GM18873 (cell line): ENCODE measurements around the gene DAP.
A peak's percentile ranks its signal among the peaks of the same experiment; 100 is the strongest.

ENCODE experiments used
- ATAC-seq: cut with Tn5 transposase; IDR thresholded peaks from one replicate; pipeline ENCODE4 v1.9.1; 2021; ENCODE audit warnings: mild to moderate bottlenecking, moderate library complexity, moderate number of reproducible peaks; ENCODE audit not compliant: unreplicated experiment, low FRiP score

The DAP gene

DNA sequence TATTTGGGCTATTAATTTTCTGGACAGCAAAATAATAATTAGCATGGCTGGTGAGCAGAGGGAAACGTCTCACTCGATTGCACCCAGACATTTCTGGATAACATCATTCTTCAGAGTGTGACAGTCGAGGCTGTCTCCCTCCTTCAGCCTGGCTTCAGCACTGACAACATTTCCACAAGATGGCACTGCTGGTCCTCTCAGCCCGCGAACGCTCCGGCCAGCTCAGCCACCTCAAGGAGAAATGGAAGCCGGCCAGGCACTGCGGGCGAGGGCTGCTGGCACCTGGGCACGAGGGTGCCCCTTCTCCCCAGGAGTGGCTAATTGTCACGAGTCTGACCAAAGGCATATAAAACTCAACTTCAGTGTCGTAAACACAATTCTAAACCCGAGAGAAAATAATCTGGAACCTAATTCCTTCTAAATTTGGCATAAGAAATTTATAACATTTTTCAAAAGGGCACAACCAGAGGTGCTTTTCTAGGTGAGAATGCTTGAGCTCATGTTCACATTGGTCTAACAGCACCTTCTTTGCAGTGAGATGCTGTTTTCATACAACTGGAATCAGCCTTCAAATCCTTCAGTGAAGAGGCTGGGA lies 65.9 kb downstream of the DAP start:
- ATAC-seq = no peak

DNA sequence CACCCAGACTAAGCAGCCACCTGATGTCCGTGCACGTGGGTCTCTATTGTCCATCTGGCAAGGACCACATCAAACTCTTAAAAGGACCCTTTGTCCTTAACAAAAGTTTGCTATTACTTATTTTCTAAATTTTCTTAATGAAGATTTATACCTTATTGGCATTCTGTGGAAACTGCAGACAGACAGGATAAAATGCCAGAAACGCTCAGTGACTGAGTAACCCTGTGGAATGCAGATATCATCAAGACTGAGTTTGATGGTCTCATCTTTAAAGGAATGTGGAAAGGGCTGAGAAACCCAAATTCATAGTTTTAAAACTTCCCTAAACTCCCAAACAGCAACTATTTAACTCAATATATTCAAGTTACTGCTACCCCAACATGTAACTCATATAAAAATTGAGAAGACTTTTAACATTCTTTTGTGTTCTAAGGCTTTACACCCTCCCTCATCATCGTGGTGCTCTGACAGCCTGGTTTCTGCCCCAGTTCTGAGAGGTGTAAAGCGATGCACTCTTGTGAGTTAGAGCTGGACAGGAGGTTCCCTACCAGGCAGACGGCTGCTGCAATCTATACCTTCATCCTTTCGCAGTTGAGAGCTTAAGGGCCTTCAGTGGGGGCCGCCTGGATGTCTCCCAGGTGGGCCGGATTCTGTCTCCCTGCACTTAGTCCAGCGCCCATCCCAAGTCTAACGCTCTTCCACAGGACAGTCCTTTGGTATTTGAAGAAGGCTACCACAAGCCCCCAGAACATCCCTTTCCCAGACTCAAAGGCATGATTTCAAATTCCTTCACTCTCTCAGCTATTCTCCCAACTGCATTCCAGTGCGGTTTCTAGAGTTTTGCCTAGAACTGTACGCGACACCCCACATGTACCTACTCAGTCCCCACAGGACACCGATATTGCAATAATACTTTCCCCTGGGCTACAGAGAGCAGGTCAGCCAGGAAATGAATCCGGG lies 68.9 kb downstream of the DAP start:
- no peak for ATAC-seq

DNA sequence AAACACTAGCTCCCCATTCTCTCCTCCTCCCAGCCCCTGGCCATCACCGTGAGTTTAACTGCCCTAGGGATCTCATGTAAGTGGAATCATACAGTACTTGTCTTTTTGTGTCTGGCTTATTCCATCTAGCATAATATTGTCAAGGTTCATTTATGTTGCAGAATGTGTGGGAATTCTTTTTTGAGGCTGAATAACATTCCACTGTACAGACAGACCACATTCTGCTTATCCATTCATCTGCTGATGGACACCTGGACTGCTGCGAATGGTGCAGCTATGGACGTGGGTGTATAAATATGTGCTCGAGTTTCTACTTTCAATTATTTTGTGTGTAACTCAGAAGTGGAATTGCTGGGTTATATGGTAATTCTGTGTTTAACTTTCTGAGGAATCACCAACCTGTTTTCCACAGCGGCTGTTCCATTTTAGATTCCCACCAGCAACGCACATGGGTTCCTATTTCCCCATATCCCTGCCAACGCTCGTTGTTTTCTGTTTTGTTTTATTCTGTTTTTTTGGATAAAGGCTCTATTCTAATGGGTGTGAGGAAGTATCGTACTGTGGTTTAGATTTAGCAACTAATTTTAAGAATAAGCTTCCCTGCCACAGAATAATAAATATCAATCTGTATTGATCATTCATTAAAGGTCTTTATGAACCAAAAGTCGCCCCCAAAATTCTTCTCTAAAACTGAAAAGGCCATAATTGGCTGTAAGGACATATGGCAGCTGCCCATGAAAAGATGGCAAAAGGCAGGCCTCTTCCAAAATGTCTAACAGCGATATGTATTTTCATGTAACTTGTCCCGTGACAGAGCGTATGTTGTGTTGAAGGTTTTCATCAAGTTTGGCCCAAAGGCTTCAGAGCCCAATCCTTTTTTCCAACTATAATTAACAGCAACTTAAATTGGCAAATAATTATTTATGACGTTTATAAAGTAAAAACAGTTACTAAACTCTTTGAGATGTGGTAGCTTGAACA lies 70.3 kb downstream of the DAP start:
- no peak for ATAC-seq

DNA sequence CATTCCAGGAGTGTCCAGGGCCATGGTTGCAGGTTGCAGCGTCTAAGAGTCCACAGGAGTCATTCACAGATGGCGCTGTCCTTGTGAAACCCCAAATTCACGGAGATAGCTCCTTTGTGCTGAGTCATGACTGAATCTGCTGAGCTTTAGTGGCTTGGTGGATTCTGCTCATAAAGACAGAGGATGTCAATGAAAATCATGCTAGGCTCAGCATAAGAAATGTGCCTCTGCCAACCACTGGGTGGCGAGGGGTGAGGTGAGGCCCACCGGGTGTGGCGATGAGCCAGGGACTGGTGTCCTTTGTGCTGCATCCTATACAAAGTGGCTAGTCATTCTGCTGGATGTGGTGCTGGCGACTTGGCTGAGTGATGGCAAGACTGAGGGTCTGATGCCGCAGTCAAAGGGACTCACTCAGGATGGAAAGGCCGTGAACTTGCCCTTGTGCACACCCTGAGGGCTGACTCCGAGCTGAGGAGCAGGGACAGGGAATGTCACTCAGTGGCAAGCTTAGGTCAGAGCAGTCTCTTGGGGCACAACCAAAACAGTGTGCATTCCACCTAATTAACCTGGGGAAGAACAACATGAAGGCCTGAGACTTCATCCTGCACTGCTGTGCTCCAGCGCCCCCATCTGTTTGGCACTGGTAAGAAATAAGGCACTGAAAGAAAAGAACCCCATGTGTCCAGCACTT lies 71.5 kb downstream of the DAP start:
- ATAC-seq = peak; percentile 28

DNA sequence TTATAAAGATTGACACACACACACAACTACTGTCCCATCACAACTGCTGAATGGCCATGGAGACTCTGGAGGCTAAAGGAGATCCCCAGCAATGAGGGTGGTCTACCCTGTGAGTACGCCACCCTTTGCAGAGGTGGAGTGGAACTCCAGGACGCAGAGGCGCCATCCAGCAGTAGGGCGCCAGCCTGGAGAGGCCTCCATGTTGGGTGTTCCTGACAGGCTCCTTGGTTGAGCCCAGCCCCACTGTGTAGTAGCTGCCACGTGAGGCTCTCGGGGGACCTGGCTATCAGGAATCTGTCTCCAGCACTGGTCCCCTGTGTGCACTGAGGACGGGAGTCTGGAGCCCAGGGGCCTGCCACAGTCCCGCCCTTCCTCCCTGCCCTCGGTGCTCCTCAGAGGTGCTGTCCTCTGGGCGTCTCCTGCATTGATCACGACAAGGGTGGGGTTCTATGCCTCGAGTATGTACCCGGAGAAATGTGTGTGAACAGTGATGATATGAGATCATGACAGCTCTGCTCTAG lies 72.3 kb downstream of the DAP start:
- ATAC-seq = no peak

DNA sequence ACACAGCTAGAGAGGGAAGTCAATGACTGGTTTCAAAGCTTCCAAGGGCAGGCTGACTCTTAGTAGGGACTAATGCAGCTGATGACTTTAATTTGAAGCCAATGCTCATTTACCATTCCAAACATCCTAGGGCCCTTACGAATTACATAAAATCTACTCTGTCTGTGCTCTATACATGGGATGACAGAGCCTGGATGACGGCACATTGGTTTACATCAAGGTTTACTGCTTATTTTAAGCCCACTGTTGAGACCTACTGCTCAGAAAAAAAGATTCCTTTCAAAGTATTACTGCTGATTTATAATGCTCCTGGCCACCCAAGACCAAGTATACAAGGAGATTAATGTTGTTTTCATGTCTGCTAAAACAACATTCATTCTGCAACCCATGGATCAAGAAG lies 74.1 kb downstream of the DAP start:
- ATAC-seq = no peak

DNA sequence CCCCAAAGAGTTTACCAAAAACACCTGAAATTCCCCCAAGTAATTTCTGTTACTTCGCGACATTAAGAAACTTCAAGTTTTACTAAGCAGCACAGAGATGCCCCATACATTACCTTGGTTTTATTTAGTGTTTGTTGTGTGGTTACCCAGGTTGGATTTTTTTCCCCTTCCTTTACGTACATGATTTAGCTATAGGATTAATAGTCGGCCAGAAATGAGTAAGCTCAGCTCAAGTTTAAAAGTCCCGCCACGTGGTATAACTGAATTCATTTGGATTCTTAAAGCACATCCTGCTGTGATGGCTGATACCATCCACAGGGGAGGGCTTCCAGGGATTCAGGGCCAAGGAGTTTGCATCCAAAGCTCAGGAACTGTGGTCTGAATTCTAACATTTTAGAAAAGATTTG lies 75.9 kb downstream of the DAP start:
- ATAC-seq = peak; percentile 83

DNA sequence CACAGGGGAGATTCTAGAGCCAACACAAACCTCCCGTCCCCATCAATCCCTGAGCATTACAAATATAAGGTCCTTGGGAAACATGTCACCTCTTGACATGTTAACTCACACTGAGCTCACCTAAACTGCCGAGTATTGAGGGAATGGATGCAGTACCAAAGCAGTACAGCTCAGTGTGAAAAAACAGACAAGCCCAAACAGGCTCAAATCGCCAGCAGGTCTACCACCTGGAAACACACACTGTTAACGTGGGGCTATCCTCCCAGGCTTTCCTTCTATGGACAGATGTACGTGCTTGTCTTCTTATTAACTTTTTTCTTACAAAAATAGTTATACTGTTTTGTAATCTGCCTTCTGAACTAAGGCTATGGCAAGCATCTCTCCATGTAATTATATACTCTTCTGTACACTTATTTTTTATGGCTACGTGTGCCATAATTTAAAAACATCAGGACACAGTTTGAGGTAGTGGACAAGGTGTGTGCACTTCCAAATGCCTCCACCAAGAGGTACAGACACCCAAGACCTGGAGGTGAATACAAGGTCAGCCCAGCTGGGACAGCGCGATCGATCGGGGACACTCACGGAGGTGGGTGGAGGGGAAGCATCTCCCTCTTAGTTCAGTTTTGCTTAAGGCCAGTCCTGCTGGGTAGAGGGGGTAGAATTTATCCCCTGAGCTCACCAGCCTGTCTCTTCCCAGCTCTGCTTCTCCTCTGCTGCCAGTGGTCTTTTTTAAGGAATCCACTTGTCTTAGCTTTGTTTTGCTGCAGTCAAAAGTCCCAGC lies 76.5 kb downstream of the DAP start:
- ATAC-seq = peak; percentile 60

DNA sequence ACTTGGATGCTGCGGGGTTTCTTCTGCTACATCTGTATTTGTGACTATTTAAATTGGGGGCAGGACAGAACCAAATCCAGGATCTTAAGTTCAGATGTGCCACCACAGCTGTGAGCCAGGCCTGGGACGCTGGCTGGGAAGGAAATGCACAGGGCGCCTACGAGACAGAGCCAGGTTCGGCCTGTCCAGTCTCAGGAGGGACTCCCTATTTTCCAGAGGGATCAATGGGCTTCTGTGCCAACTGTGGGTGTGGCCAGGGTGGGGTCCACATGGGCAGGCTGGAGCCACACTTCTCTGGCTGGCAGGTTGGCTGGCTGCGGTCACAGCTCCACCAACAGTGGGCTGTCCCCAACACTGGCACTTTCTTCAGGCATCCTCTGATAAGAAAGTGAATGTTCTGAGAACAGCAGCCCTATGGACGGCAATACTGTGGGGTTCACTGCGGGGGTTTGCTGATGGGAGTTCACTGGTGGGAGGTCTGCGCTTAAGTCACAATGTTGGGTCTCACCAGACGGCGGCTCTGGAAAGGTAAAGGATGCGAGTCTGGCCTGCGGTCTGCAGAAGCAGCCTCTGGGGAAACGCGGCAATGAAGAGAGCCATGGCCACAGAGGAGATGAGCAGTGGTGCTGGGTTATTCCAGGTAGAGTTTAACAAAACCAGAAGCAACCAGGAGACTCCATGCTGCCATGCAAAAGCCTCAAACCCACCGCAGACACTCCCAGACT lies 78.1 kb downstream of the DAP start:
- ATAC-seq = no peak

DNA sequence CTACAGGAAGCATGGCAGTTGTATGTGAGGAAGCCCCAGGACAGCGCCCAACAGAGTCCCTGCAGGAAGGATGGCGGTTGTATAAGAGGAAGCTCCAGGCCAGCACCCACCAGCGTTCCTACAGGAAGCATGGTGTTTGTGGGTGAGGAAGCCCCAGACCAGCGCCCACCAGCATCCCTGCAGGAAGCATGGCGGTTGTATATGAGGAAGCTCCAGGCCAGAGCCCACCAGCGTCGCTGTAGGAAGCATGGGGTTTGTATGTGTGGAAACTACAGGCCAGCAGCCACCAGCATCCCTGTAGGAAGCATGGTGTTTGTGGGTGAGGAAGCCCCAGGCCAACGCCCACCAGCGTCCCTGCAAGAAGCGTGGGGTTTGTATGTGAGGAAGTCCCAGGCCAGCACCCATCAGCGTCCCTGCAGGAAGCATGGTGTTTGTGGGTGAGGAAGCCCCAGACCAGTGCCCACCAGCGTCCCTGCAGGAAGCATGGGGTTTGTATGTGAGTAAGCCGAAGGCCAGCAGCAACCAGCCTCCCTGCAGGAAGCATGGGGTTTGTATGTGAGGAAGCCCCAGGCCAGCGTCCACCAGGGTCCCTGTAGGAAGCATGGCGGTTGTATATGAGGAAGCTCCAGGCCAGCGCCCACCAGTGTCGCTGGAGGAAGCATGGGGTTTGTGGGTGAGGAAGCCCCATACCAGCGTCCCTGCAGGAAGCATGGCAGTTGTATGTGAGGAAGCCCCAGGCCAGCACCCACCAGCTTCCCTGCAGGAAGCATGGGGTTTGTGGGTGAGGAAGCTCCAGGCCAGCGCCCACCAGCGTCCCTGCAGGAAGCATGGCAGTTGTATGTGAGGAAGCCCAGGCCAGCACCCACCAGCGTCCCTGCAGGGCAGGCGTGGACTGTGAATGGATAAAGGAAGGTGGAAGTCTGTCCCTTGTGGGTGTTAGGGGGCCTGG lies 79.0 kb downstream of the DAP start:
- ATAC-seq = no peak

DNA sequence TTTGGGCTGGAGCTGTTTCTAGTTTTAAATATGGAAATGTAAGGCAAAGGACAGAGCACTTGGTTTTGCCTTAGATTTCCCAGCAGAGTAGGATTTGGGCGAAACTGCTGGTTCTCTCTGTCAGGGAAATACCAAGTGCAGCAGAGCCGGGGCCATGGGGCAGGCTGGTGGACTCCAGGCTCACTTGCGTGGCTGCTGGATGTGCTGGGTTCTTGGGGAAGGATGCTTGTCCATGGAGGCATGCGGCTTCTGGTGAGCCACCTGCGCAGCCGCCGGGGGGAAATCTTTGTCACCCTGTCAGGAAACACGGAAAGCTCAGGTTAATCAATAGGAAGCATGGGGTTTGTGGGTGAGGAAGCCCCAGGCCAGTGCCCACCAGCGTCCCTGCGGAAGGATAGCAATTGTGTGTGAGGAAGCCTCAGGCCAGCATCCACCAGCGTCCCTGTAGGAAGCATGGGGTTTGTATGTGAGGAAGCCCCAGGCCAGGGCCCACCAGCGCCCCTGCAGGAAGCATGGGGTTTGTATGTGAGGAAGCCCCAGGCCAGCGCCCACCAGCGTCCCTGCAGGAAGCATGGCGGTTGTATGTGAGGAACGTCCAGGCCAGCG lies 80.1 kb downstream of the DAP start:
- ATAC-seq = no peak

DNA sequence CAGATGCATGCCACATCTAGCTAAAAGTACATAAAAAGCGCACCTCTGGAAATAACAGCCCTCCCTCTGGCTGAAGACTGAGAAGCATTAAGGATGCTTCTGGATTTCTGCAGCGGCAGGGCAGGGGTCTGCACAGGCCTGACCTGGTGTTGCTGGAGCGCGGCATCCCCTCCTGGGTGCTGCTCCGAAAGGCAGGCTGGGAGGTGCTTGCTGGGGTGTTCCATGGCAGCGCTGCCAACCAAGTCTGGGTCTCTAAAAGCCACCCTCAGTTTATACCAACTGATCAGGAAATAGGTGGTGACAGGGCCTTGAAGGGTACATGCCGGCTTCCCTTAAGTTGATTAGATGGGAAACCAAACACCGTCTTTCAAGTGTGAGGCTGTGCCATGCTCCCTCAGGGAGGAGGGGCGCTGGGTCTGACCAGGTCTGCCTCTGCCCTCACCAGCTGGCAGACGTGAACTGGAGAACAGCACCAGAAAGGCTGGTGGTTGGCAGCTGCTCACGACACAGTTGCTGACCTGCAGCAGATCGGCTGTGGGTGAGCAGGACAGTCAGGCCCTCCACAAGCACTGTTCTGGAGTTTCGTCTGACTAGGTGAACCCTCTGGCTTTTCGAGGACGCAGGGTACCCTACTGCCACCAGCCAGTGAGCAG lies 81.6 kb downstream of the DAP start:
- no peak for ATAC-seq

DNA sequence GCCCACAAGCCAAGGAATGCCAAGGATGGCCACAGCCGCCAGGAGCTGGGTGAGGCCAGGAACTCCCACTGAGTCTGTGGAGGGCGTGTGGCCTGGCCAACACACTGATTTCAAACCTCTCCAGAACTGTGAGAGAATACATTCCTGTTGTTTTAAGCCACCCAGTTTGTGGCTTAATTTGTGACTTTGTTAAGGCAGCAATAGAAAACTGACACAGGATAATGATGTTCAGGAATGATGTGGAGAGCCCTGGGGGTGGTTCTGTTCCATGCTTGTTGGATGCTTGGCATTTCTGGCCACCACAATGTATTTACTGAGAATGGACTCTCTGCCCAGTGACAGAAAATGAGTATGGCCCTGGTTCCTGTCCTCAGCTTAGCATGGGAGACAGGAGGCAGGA lies 82.8 kb downstream of the DAP start:
- ATAC-seq = no peak

DNA sequence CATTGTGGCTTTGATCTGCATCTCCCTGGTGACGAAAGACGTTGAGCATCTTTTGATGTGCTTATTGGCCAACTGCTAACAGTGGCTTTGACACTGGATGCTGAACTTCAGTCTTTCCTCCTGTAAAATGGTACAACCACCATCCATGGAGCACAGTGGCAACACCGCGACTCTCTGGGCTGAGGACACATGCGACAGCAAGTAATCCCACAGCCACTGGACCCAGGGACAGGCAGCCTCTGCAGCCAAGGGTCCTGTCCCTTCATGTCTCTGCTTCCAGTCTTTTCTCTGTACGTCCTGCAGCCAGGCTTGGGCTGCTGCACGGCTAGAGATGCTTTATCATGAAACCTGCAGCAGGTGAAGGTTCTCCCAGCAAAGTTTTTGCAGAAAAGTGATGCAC lies 83.5 kb downstream of the DAP start:
- ATAC-seq = no peak

DNA sequence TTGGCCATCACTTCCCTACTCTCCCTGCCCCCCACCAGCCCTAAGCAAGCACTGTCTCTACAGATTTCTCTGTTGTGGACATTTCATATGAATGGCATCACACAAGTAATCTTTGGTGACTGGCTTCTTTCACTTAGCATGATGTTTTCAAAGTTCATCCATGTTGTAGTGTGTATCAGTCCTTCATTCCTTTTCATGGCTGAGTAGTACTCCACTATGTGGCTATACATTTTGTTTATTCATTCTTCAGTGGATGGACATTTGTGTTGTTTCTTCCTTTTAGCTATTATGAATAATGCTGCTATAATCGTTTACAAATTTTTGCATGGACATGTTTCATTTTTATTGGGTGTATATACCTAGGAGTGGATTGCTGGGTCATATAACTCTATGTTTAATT lies 84.1 kb downstream of the DAP start:
- ATAC-seq = no peak

DNA sequence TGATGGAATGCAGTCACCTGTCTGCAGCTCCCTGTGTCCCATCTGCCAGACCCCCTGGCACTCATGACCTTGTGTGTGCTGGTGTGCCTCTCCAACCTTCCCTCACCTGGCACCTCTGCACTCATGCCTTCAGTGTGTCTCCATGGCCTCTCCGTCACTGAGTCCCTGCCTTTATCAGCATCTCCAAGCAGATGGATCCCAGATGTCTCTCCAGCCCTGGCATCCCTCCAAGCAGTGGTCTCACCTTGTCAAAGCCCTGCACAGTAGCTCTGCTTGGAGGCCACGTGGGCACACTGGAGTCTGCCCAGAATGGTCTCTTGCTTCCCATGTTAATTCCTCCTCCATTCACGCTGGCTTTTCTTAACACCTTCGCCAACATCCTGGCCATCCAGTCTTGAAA lies 84.8 kb downstream of the DAP start:
- no peak for ATAC-seq
